Measurements from ENCODE around the gene CACNA2D3. TPM values are rescaled to one million over a fixed set of nuclear protein-coding genes. Genes with fewer than 3 reads are reported as not detected.

Gene CACNA2D3
- polyA plus RNA-seq, 3 donors = 8.3 to 21.5 (median 10.4) TPM

DNA sequence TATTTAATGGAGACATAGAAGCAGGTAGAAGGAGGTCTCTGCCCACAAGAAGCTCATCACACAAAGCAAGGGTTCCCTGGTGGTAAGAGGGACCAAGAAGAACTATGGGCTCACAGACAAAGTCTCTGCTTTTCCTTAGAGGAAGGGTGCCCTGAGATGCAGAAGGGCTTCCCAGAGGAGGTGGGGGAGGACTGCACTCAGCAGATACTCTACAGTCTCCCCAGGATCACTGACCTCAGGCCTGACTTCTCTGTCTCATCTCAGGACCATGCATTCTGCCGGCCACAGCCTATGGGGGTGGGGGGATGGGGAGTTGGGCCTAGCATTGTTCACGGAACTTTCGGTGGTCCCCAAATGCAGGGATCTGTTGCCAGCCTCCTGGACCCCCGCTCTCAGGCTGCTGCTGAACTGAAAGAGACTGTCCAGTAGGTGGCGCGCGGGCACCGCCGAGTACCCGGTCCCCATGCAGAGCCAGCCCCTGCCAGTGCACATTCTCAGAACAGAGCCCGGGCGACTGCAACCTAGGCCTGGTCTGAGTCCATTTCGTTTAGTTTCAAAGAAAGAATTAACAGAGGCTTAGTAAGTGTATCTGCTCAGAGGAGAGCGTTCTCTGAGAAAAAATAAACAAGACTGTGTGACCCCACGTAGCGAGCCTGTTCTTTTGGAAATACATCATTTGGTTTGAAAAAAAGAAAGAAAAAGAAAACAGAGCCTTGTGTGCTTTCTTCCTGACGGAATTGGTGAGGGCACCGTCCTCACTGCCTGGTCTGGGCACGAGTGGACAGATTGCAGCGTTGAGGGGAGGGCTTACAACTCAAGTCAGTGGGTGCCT lies 731.4 kb downstream of the CACNA2D3 start:
- Histone ChIP-seq H3K36me3 (replicated peaks in 1 of 2; ENCODE audit: control insufficient read depth in 1 of 2, insufficient read depth in 2 of 2, low read length in 2 of 2) (no peaks in the 10 kb centered on the region), H4K20me1 (ENCODE audit: insufficient read depth, low read length) (no peaks in the 10 kb centered on the region), H2AFZ (ENCODE audit: insufficient read depth, low read depth, low read length, poor library complexity, severe bottlenecking) (no peak overlapping the region), H3K27me3 (ENCODE audit: control insufficient read depth in 2 of 2, insufficient read depth in 2 of 2, low read length in 2 of 2) (no peaks in the 10 kb centered on the region), H3K79me2 (ENCODE audit: insufficient read depth, low read length) (no peaks in the 10 kb centered on the region), H3K27ac (ENCODE audit: low read depth in 1 of 2, low read length in 2 of 2) (no peak overlapping the region), H3K4me1 (ENCODE audit: control insufficient read depth in 1 of 2, insufficient read depth in 2 of 2, low read length in 2 of 2) (no peaks in the 10 kb centered on the region), H3K4me2 (replicated peaks; ENCODE audit: extremely low read depth, low read length, poor library complexity, severe bottlenecking) (no peak overlapping the region), H3K9me3 (replicated peaks in 1 of 2; ENCODE audit: control insufficient read depth in 1 of 2, insufficient read depth in 1 of 2, low read length in 2 of 2) (no peaks in the 10 kb centered on the region), H3K9ac (ENCODE audit: insufficient read depth, low read length, poor library complexity, severe bottlenecking) (no peak overlapping the region), H3K4me3 (replicated peaks in 1 of 3; ENCODE audit: low read depth in 2 of 3, low read length in 3 of 3) (no peak overlapping the region)
- H3K4me3 Mint-ChIP-seq = no peak overlapping the region
- DNase-seq = peak; percentile 18 to 33 (median 19)
- no peak overlapping the region for H3K27ac Mint-ChIP-seq
- TF ChIP-seq, protein P1, sequence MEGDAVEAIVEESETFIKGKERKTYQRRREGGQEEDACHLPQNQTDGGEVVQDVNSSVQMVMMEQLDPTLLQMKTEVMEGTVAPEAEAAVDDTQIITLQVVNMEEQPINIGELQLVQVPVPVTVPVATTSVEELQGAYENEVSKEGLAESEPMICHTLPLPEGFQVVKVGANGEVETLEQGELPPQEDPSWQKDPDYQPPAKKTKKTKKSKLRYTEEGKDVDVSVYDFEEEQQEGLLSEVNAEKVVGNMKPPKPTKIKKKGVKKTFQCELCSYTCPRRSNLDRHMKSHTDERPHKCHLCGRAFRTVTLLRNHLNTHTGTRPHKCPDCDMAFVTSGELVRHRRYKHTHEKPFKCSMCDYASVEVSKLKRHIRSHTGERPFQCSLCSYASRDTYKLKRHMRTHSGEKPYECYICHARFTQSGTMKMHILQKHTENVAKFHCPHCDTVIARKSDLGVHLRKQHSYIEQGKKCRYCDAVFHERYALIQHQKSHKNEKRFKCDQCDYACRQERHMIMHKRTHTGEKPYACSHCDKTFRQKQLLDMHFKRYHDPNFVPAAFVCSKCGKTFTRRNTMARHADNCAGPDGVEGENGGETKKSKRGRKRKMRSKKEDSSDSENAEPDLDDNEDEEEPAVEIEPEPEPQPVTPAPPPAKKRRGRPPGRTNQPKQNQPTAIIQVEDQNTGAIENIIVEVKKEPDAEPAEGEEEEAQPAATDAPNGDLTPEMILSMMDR (IDR thresholded peaks at IDR 0.05) = peak; percentile 93
- peaks cover 1 to 8% (median 5%) of the 10 kb centered on the region in 3 donors for H3K27me3 Mint-ChIP-seq (ENCODE audit: low read depth in 3 of 3)
- H3K36me3 Mint-ChIP-seq = no peaks in the 10 kb centered on the region
- 32% methylated on average over 17 of the region's 20 CpGs for WGBS (ENCODE audit: insufficient coverage)
- H3K9me3 Mint-ChIP-seq = no peaks in the 10 kb centered on the region
- intact Hi-C loops (cut with micrococcal nuclease) = loop anchor here (5.0 to 10.0 kb wide), 3 partner anchors 321 to 1401 kb away; no protein-coding TSS in a partner anchor
- H3K4me1 Mint-ChIP-seq = no peaks in the 10 kb centered on the region

DNA sequence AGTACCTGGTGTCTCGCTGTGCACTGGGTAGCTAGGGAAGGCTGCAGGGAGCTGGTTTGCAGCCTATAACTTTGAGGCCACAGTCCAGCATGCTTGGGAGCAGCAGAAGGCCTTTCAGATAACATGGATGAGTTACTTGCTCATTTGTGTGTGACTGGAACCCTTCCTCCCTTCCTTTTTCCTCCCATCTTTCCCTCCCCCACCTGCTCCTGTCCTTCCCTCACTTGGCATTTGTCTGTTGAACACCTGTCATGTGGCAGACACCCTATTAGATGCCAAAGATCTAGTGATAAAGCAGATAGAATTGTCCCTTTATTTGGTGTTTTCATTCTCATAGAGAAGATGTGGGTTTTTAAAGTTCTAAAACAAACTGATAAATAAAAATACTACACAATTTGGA lies 733.9 kb downstream of the CACNA2D3 start:
- no peaks in the 10 kb centered on the region for H3K9me3 ChIP-seq (replicated peaks in 1 of 2; ENCODE audit: control insufficient read depth in 1 of 2, insufficient read depth in 1 of 2, low read length in 2 of 2)
- H4K20me1 ChIP-seq (ENCODE audit: insufficient read depth, low read length) = no peaks in the 10 kb centered on the region
- no peak overlapping the region for H3K9ac ChIP-seq (ENCODE audit: insufficient read depth, low read length, poor library complexity, severe bottlenecking)
- TF ChIP-seq, protein P1 (IDR thresholded peaks at IDR 0.05) = no peak
- Mint-ChIP-seq H3K4me3 (no peak overlapping the region), H3K9me3 (peaks cover 0 to 1% (median 0%) of the 10 kb centered on the region in 7 donors), H3K36me3 (no peaks in the 10 kb centered on the region), H3K27ac (no peak overlapping the region), H3K4me1 (no peaks in the 10 kb centered on the region), H3K27me3 (ENCODE audit: low read depth in 3 of 3) (peaks cover 1 to 10% (median 7%) of the 10 kb centered on the region in 3 donors)
- intact Hi-C loops (cut with micrococcal nuclease) = loop anchor here (10.0 kb wide), 2 partner anchors 319 to 1399 kb away; no protein-coding TSS in a partner anchor
- no peak overlapping the region for H3K27ac ChIP-seq (ENCODE audit: low read depth in 1 of 2, low read length in 2 of 2)
- 71% methylated on average over 1 of the region's 1 CpG for WGBS (ENCODE audit: insufficient coverage)
- no peak overlapping the region for H3K4me2 ChIP-seq (replicated peaks; ENCODE audit: extremely low read depth, low read length, poor library complexity, severe bottlenecking)
- H3K27me3 ChIP-seq (ENCODE audit: control insufficient read depth in 2 of 2, insufficient read depth in 2 of 2, low read length in 2 of 2) = no peaks in the 10 kb centered on the region
- no peaks in the 10 kb centered on the region for H3K36me3 ChIP-seq (replicated peaks in 1 of 2; ENCODE audit: control insufficient read depth in 1 of 2, insufficient read depth in 2 of 2, low read length in 2 of 2)
- H3K79me2 ChIP-seq (ENCODE audit: insufficient read depth, low read length) = no peaks in the 10 kb centered on the region
- no peaks in the 10 kb centered on the region for H3K4me1 ChIP-seq (ENCODE audit: control insufficient read depth in 1 of 2, insufficient read depth in 2 of 2, low read length in 2 of 2)
- DNase-seq = no peak
- no peak overlapping the region for H2AFZ ChIP-seq (ENCODE audit: insufficient read depth, low read depth, low read length, poor library complexity, severe bottlenecking)
- no peak overlapping the region for H3K4me3 ChIP-seq (replicated peaks in 1 of 3; ENCODE audit: low read depth in 2 of 3, low read length in 3 of 3)

All from CD14-positive monocyte (primary cell).